Natural killer cell (primary cell): ENCODE data around the gene RGS1. TPM values are rescaled to one million over a fixed set of nuclear protein-coding genes. Genes with fewer than 3 reads are reported as not detected.
A peak's percentile ranks its signal among the peaks of the same experiment; 100 is the strongest.

Source experiments
- ATAC-seq, 3 donors: fragments of 150-1000 bp in 2 of 3; fragments of 200-7000 bp in 1 of 3; cut with Tn5 transposase; 1 replicate in 1 of 3; 2 replicates in 2 of 3; pipeline ENCODE4 v1.10.0; 2021; ENCODE audit warnings: mild to moderate bottlenecking in 2 of 3, moderate library complexity in 2 of 3
- DNase-seq, 2 donors: peaks; one replicate each; pipeline versions ENCODE4 v3.0.0 to v3.0.0-alpha.2; 2013 to 2021; ENCODE audit warnings: mixed read lengths in 1 of 2
- H3K27ac ChIP-seq: one replicate; pipeline ENCODE4 v1.5.1; 2013; ENCODE audit warnings: mild to moderate bottlenecking, low read length
- H3K27me3 ChIP-seq: one replicate; pipeline ENCODE4 v1.6.1; 2013; ENCODE audit warnings: low read length; ENCODE audit not compliant: control insufficient read depth, insufficient read depth
- H3K36me3 ChIP-seq: one replicate; pipeline ENCODE4 v1.6.1; 2013; ENCODE audit warnings: low read length; ENCODE audit not compliant: control insufficient read depth, insufficient read depth
- H3K4me1 ChIP-seq: one replicate; pipeline ENCODE4 v1.6.1; 2013; ENCODE audit warnings: low read length; ENCODE audit not compliant: control insufficient read depth, insufficient read depth
- H3K4me3 ChIP-seq: one replicate; pipeline ENCODE4 v1.5.1; 2013; ENCODE audit warnings: low read length
- H3K9me3 ChIP-seq: one replicate; pipeline ENCODE4 v1.6.1; 2013; ENCODE audit warnings: low read length; ENCODE audit not compliant: control insufficient read depth, insufficient read depth
- H3K27ac Mint-ChIP-seq, 2 donors: one replicate each; pipeline ENCODE4 v1.8.0; 2022; ENCODE audit warnings: mild to moderate bottlenecking in 2 of 2, mixed read lengths in 2 of 2, moderate library complexity in 1 of 2
- H3K27me3 Mint-ChIP-seq, 2 donors: one replicate each; pipeline ENCODE4 v1.8.0; 2022; ENCODE audit warnings: low read depth in 2 of 2, mixed read lengths in 2 of 2
- H3K36me3 Mint-ChIP-seq: one replicate; pipeline ENCODE4 v1.8.0; 2022; ENCODE audit warnings: mixed read lengths
- H3K4me1 Mint-ChIP-seq, 2 donors: one replicate each; pipeline ENCODE4 v1.8.0; 2022; ENCODE audit warnings: mixed read lengths in 2 of 2
- H3K4me3 Mint-ChIP-seq: one replicate; pipeline ENCODE4 v1.8.0; 2022; ENCODE audit warnings: mild to moderate bottlenecking, moderate library complexity, mixed read lengths
- H3K9me3 Mint-ChIP-seq, 2 donors: one replicate each; pipeline ENCODE4 v1.8.0; 2022; ENCODE audit warnings: mixed read lengths in 2 of 2
- CTCF ChIP-seq: fragments of 200-600 bp; IDR thresholded peaks from one replicate; pipeline ENCODE4 v1.8.0; 2022; ENCODE audit warnings: antibody characterized with exemption
- WGBS: methylation state at CpG from one replicate; pipeline ENCODE4 v1.1.7; 2013; ENCODE audit warnings: missing lambda C conversion rate; ENCODE audit not compliant: insufficient coverage; 5-methylcytosine and 5-hydroxymethylcytosine counted together
- intact Hi-C: fragments of 100-400 bp; cut with micrococcal nuclease; formaldehyde crosslinking; loops from one replicate; pipeline ENCODE4 v1.14.2; 2022
- total RNA-seq, 4 donors: library from RNA; stranded (reverse); fragments of 120-200 nt in 1 of 4; gene quantifications; one replicate each; pipeline versions ENCODE4 v1.2.3 to v1.2.4, GENCODE V29; 2013 to 2022

The RGS1 gene
- total RNA-seq, 3 donors from 2014 or later (not counting 1 experiment from before 2014, with no cell fraction given), result 306 to 365 (median 343) TPM

GRCh38 chr1:192550922-192551534, 24.5 kb upstream of the RGS1 start:
- H3K4me3 ChIP-seq, result no peak overlapping the region
- Mint-ChIP-seq H3K4me3 (no peak overlapping the region), H3K36me3 (no peaks in the 10 kb centered on the region), H3K4me1 (peaks cover 32 to 38% of the 10 kb centered on the region in 2 donors), H3K9me3 (no peaks in the 10 kb centered on the region), H3K27ac (peak overlapping the region in 1 of 2 donors; percentile 25), H3K27me3 (no peaks in the 10 kb centered on the region)
- WGBS, result 36% methylated on average over 1 of the region's 2 CpGs
- no peaks in the 10 kb centered on the region for H3K36me3 ChIP-seq
- H3K27ac ChIP-seq, result no peak overlapping the region
- DNase-seq, result peak in 1 of 2 donors; percentile 35
- no peaks in the 10 kb centered on the region for H3K9me3 ChIP-seq
- ATAC-seq, result peak; percentile 28 to 52 (median 46)
- no peaks in the 10 kb centered on the region for H3K27me3 ChIP-seq
- TF ChIP-seq CTCF, result no peak
- intact Hi-C loops, result no loop called here
- H3K4me1 ChIP-seq, result peaks cover under 1% of the 10 kb centered on the region

- H3K27me3 Mint-ChIP-seq, result no peaks in the 10 kb centered on the region
- TF ChIP-seq CTCF, result no peak
- no peaks in the 10 kb centered on the region for H3K36me3 Mint-ChIP-seq
- no peaks in the 10 kb centered on the region for H3K4me1 ChIP-seq
- 43% methylated on average over 6 of the region's 6 CpGs for WGBS
- no peak overlapping the region for H3K4me3 Mint-ChIP-seq
- DNase-seq, result peak in 1 of 2 donors; percentile 46
- ATAC-seq, result peak; percentile 34 to 64 (median 61)
- intact Hi-C loops, result no loop called here
- no peaks in the 10 kb centered on the region for H3K9me3 ChIP-seq
- peak overlapping the region; percentile 5 to 15 for H3K27ac Mint-ChIP-seq
- H3K4me1 Mint-ChIP-seq, result peaks cover 23 to 29% of the 10 kb centered on the region in 2 donors
- no peak overlapping the region for H3K4me3 ChIP-seq
- no peak overlapping the region for H3K27ac ChIP-seq
- no peaks in the 10 kb centered on the region for H3K36me3 ChIP-seq
- no peaks in the 10 kb centered on the region for H3K9me3 Mint-ChIP-seq
- no peaks in the 10 kb centered on the region for H3K27me3 ChIP-seq
These were observed 22.8 kb upstream of the RGS1 start for GRCh38 chr1:192552760-192553191.

- H3K36me3 ChIP-seq, result no peaks in the 10 kb centered on the region
- no peak for ATAC-seq
- no peak for TF ChIP-seq CTCF
- 81% methylated on average over 3 of the region's 3 CpGs for WGBS
- H3K4me1 Mint-ChIP-seq, result peaks cover 23 to 29% of the 10 kb centered on the region in 2 donors
- H3K27me3 Mint-ChIP-seq, result no peaks in the 10 kb centered on the region
- H3K27ac Mint-ChIP-seq, result peak overlapping the region; percentile 5 to 15
- H3K4me3 ChIP-seq, result no peak overlapping the region
- no peaks in the 10 kb centered on the region for H3K9me3 ChIP-seq
- H3K4me3 Mint-ChIP-seq, result no peak overlapping the region
- no peak for DNase-seq
- H3K27me3 ChIP-seq, result no peaks in the 10 kb centered on the region
- no peaks in the 10 kb centered on the region for H3K4me1 ChIP-seq
- intact Hi-C loops, result no loop called here
- H3K9me3 Mint-ChIP-seq, result no peaks in the 10 kb centered on the region
- no peaks in the 10 kb centered on the region for H3K36me3 Mint-ChIP-seq
- no peak overlapping the region for H3K27ac ChIP-seq
These were observed 21.8 kb upstream of the RGS1 start for GRCh38 chr1:192553741-192554140.

GRCh38 chr1:192554904-192555303, 20.7 kb upstream of the RGS1 start:
- Mint-ChIP-seq H3K4me1 (peaks cover 23 to 28% of the 10 kb centered on the region in 2 donors), H3K27me3 (no peaks in the 10 kb centered on the region), H3K36me3 (no peaks in the 10 kb centered on the region), H3K4me3 (no peak overlapping the region), H3K9me3 (no peaks in the 10 kb centered on the region), H3K27ac (no peak overlapping the region)
- ATAC-seq (peak in 2 of 3 donors; percentile 45 to 68), DNase-seq (no peak)
- no peaks in the 10 kb centered on the region for H3K9me3 ChIP-seq
- H3K4me1 ChIP-seq, result no peaks in the 10 kb centered on the region
- no peak overlapping the region for H3K4me3 ChIP-seq
- no peak overlapping the region for H3K27ac ChIP-seq
- 66% methylated on average over 4 of the region's 4 CpGs for WGBS
- intact Hi-C loops, result loop anchor here (5.0 kb wide), 1 partner anchor 33 kb away; no protein-coding TSS in a partner anchor
- no peak for TF ChIP-seq CTCF
- no peaks in the 10 kb centered on the region for H3K27me3 ChIP-seq
- no peaks in the 10 kb centered on the region for H3K36me3 ChIP-seq
